HG02852 (cell line): ENCODE measurements around the gene ABCA10.
A peak's percentile ranks its signal among the peaks of the same experiment; 100 is the strongest.
"Not testable (repeated sequence)": the region's sequence is repeated elsewhere in the genome, so short reads cannot be mapped to it uniquely, and the experiment has no call there.

Source experiments
- ATAC-seq: cut with Tn5 transposase; IDR thresholded peaks from one replicate; pipeline ENCODE4 v1.9.1; 2021; ENCODE audit warnings: mild to moderate bottlenecking, moderate library complexity; ENCODE audit not compliant: unreplicated experiment

ABCA10 gene

DNA sequence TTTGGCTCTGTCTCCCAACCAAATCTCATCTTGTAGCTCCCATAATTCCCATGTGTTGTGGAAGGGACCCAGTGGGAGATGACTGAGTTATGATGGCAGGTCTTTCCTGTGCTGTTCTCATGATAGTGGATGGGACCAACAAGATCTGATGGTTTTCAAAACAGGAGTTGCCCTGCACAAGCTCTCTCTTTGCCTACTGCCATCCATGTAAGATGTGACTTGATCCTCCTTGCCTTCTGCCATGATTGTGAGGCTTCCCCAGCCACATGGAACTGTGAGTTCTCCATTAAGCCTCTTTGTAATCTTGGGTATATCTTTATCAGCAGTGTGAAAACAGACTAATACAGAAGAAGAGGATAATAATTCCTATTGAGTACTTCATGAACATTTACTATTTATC lies 60.0 kb downstream of the ABCA10 start:
- not testable (repeated sequence) for ATAC-seq

DNA sequence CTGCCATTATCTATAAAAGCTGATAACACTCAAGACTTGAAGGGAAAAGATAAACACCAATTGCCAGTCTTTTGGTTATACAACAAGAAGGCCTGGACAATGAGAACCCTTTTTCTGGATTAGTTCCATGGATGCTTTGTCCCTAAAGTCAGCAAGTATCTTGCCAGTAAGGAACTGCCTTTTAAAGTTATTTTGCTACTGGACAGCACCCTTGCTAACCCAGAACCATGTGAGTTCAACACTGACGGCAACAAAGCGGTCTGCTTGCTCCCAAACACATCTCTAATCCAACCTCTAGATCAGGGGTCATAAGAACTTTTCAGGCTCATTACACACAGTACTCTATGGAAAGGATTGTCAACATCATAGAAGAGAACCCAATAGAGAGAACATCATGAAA lies 61.7 kb downstream of the ABCA10 start:
- no peak for ATAC-seq

- no peak for ATAC-seq
Measured at GRCh38 chr17:69164206-69164605, 64.4 kb downstream of the ABCA10 start.

GRCh38 chr17:69159418-69159817 lies 69.2 kb downstream of the ABCA10 start:
- ATAC-seq = no peak

- no peak for ATAC-seq
Measured at GRCh38 chr17:69154267-69154666, 74.4 kb downstream of the ABCA10 start.

- no peak for ATAC-seq
Measured at GRCh38 chr17:69150333-69150732, 78.3 kb downstream of the ABCA10 start.

DNA sequence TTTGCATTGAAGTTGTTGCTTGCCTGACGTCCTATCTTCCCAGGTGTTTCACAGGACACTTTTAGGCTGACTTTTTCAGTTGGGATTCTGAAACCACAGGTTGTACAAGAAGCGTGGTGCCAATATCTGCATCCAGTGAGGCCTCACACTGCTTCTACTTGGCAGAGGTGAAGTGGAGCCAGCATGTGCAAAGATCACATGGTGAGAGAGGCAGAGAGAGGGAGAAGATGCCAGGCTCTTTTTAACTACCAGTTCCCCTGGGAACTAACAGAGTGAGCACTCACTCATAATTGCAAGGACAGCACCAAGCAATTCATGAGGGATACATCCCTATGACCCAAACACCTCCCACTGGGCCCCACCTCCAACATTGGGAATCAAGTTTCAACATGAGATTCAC lies 81.2 kb downstream of the ABCA10 start:
- no peak for ATAC-seq

GRCh38 chr17:69144331-69145255 lies 84.0 kb downstream of the ABCA10 start:
- ATAC-seq = no peak

GRCh38 chr17:69143683-69144231 lies 84.9 kb downstream of the ABCA10 start:
- no peak for ATAC-seq

GRCh38 chr17:69143151-69143550 lies 85.5 kb downstream of the ABCA10 start:
- no peak for ATAC-seq

- ATAC-seq = no peak
Measured at GRCh38 chr17:69142175-69142802, 86.3 kb downstream of the ABCA10 start.

DNA sequence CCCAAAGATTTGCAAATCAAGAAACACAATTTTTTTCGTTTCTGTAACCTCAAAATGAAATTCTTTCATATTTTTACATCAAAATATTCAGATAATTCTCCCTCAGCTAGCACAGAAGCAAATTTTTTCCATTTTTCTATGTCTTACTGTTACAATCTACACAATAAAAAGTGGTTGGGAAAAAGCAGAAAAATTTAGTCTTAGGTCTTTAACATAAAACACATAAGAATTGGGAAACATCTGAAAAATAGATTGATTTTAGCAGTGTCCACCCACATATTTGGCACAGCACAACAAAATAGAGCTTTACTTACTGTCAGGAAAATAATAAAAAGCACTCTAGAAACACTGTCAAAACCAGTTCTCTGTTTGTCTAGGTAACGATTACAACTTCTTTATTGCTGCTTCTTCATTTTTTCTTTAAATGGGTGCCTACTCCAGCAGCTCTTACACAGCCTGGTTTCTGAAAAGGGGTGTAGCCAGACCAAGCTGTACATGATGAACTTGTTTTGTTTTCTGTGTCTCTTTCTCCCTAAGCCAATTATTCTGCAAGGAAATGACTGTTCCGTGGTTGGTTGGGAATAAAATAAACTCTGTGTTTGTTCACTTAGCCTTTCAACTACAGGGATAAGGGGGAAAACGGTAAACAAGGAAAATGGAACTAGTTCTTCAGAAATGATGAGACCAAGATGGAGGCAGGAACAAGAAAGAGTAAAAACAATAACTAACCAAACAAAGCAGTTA lies 87.0 kb downstream of the ABCA10 start, which contains the start of gene ABCA6:
TSS of gene ABCA6 (minus strand) at position 465 of the 744 bp plus-strand sequence. CDS start 1,192 bp downstream, outside the sequence.
- no peak for ATAC-seq

- no peak for ATAC-seq
Measured at GRCh38 chr17:69134112-69134511, 94.5 kb downstream of the ABCA10 start.

DNA sequence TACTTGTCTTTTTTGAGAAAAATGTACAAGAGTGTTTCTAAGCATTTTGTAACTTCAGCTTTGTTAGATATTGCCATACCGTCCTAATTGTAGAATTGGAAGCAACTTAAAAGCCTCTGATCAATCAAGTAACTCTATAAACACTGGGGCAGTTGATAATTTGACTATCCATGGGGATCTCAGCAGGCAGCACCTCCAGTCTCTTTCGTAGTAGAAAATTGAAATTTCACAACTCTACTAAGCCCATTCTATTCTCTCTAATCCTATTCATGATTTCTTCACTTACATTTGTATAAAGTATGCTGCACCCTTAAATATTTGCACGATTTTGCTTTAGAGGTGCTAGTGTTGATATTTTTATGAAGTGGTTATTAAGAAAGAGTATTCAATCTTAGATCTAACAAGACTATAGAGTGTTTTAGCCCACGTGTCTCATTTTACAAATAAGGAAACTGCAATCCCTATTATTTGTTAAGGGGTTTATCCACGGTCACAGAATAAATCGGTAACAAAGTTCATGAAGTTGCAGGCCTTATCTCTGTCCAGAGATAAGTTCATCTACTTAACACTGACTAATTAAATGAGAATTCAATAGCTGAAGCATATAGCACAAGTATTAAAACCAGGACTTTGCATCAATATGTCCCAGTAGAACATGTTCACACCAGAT lies 97.9 kb downstream of the ABCA10 start:
- no peak for ATAC-seq

GRCh38 chr17:69123626-69124025 lies 105.0 kb downstream of the ABCA10 start:
- no peak for ATAC-seq

- no peak for ATAC-seq
Measured at GRCh38 chr17:69122065-69122464, 106.6 kb downstream of the ABCA10 start.

- peak; percentile 43 for ATAC-seq
Measured at GRCh38 chr17:69117855-69118784, 110.5 kb downstream of the ABCA10 start.

GRCh38 chr17:69111794-69112193 lies 116.8 kb downstream of the ABCA10 start:
- no peak for ATAC-seq

GRCh38 chr17:69105907-69106730 lies 122.5 kb downstream of the ABCA10 start:
- ATAC-seq = no peak
